ENCODE data around the gene SYNDIG1.

- no peak for TF ChIP-seq EZH2 (IDR thresholded peaks at IDR 0.05; ENCODE audit: borderline replicate concordance, insufficient read depth, low read depth, low read length, poor library complexity, severe bottlenecking)
- TF ChIP-seq CTCF (IDR thresholded peaks at IDR 0.05): no peak
These were observed 236.1 kb downstream of the SYNDIG1 start for GRCh38 chr20:24705486-24705885.
